ENCODE results near the gene MAOA. TPM values are rescaled to one million over a fixed set of nuclear protein-coding genes. Genes with fewer than 3 reads are reported as not detected.

The MAOA gene
- total RNA-seq (2022; extraction: Qiagen RNA extraction) = 0.59 to 0.87 TPM (median 0.79 TPM) in 5 replicates

DNA sequence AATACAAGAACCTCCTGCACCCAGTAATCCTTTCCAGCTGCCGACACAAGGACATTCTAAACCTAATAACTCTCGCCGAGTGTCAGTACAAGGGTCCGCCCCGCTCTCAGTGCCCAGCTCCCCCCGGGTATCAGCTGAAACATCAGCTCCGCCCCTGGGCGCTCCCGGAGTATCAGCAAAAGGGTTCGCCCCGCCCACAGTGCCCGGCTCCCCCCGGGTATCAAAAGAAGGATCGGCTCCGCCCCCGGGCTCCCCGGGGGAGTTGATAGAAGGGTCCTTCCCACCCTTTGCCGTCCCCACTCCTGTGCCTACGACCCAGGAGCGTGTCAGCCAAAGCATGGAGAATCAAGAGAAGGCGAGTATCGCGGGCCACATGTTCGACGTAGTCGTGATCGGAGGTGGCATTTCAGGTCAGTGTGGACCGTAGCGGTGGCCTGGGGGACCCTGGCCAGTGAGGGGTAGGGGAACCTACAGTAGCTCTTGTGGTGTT is at the start of gene MAOA:
Gene MAOA (plus strand): TSS at position 295 of the 490 bp plus-strand sequence. CDS start 43 bp downstream, at position 338.

Other genes starting within 250 kb of the MAOA start
- gene MAOB, start 226.2 kb downstream of the MAOA start, total RNA-seq (2022; extraction: Qiagen RNA extraction) = 0.14 to 0.25 TPM (median 0.19 TPM) in 5 replicates